SK-N-SH treated with all-trans-retinoic acid at 6 μM for 48 hours (cell line): Measurements from ENCODE around the gene EPB41.

Experiments used
- ATAC-seq: fragments of 200-7000 bp; cut with Tn5 transposase; 3 replicates; pipeline ENCODE4 v1.9.1; 2020; ENCODE audit warnings: mild to moderate bottlenecking, moderate library complexity
- ARNTL ChIP-seq: fragments of 450-650 bp; formaldehyde crosslinking; IDR thresholded peaks from 2 replicates; pipeline ENCODE4 v1.5.0; 2020; ENCODE audit warnings: low read depth, mild to moderate bottlenecking, moderate library complexity, borderline replicate concordance
- BACH2 ChIP-seq: fragments of 250-450 bp; sonication (Bioruptor Pico); IDR thresholded peaks from 2 replicates; pipeline ENCODE4 v1.9.0; 2021; ENCODE audit warnings: mild to moderate bottlenecking, borderline replicate concordance
- CREB5 ChIP-seq: fragments of 250-450 bp; sonication (Bioruptor Pico); IDR thresholded peaks from 2 replicates; pipeline ENCODE4 v1.5.1; 2020; ENCODE audit warnings: low read depth, mild to moderate bottlenecking, moderate library complexity
- CSDC2 ChIP-seq: fragments of 250-450 bp; sonication (Bioruptor Pico); IDR thresholded peaks from 2 replicates; pipeline ENCODE4 v1.5.0; 2020; ENCODE audit warnings: mild to moderate bottlenecking, moderate library complexity
- GLIS3 ChIP-seq: fragments of 250-450 bp; sonication (Bioruptor Pico); IDR thresholded peaks from 2 replicates; pipeline ENCODE4 v1.5.0; 2020; ENCODE audit warnings: mild to moderate bottlenecking, moderate library complexity
- ISL1 ChIP-seq: fragments of 250-450 bp; sonication (Bioruptor Pico); IDR thresholded peaks from 2 replicates; pipeline ENCODE4 v2.1.2; 2022; ENCODE audit warnings: mild to moderate bottlenecking, moderate library complexity
- PATZ1 ChIP-seq: fragments of 250-450 bp; sonication (Bioruptor Pico); IDR thresholded peaks from 2 replicates; pipeline ENCODE4 v1.8.0; 2020; ENCODE audit warnings: mild to moderate bottlenecking, moderate library complexity, borderline replicate concordance
- POU6F1 ChIP-seq: fragments of 250-450 bp; sonication (Bioruptor Pico); IDR thresholded peaks from 2 replicates; pipeline ENCODE4 v1.8.0; 2021; ENCODE audit warnings: low read depth, mild to moderate bottlenecking, moderate library complexity, borderline replicate concordance
- PPARA ChIP-seq: fragments of 250-450 bp; sonication (Bioruptor Pico); IDR thresholded peaks from 2 replicates; pipeline ENCODE4 v1.5.0; 2020; ENCODE audit warnings: mild to moderate bottlenecking, borderline replicate concordance
- RARB ChIP-seq: fragments of 250-450 bp; sonication (Bioruptor Pico); IDR thresholded peaks from 2 replicates; pipeline ENCODE4 v1.8.0; 2021; ENCODE audit warnings: mild to moderate bottlenecking, moderate library complexity
- SNAI2 ChIP-seq: fragments of 250-450 bp; sonication (Bioruptor Pico); IDR thresholded peaks from 2 replicates; pipeline ENCODE4 v1.5.0; 2020; ENCODE audit warnings: mild to moderate bottlenecking, moderate library complexity
- TCF4 ChIP-seq: fragments of 250-450 bp; sonication (Bioruptor Pico); IDR thresholded peaks from 2 replicates; pipeline ENCODE4 v1.8.0; 2021; ENCODE audit warnings: mild to moderate bottlenecking, moderate library complexity, borderline replicate concordance
- TOX ChIP-seq: fragments of 250-450 bp; sonication (Bioruptor Pico); IDR thresholded peaks from 2 replicates; pipeline ENCODE4 v1.8.0; 2021; ENCODE audit warnings: mild to moderate bottlenecking, moderate library complexity, borderline replicate concordance
- TSHZ2 ChIP-seq: fragments of 250-450 bp; sonication (Bioruptor Pico); IDR thresholded peaks from 2 replicates; pipeline ENCODE4 v1.5.0; 2020; ENCODE audit warnings: mild to moderate bottlenecking, moderate library complexity
- ZC3H10 ChIP-seq: fragments of 250-450 bp; sonication (Bioruptor Pico); IDR thresholded peaks from 2 replicates; pipeline ENCODE4 v1.5.1; 2021; ENCODE audit warnings: mild to moderate bottlenecking, moderate library complexity
- ZFP3 ChIP-seq: fragments of 250-450 bp; sonication (Bioruptor Pico); IDR thresholded peaks from 2 replicates; pipeline ENCODE4 v1.5.0; 2020; ENCODE audit warnings: mild to moderate bottlenecking, moderate library complexity
- ZFP30 ChIP-seq: fragments of 450-650 bp; formaldehyde crosslinking; IDR thresholded peaks from 2 replicates; pipeline ENCODE4 v1.5.0; 2022; ENCODE audit warnings: mild to moderate bottlenecking, moderate library complexity
- ZNF565 ChIP-seq: fragments of 450-650 bp; formaldehyde crosslinking; conservative IDR thresholded peaks from 2 replicates; pipeline ENCODE4 v1.5.0; 2020; ENCODE audit warnings: low read depth, mild to moderate bottlenecking, moderate library complexity
- ZNF70 ChIP-seq: fragments of 450-650 bp; formaldehyde crosslinking; IDR thresholded peaks from 2 replicates; pipeline ENCODE4 v1.5.0; 2020; ENCODE audit warnings: mild to moderate bottlenecking, moderate library complexity

The EPB41 gene

GRCh38 chr1:28933918-28934317 is 19.5 kb downstream of the EPB41 start:
- no peak for ATAC-seq
- TF ChIP-seq ISL1 (CRISPR knock-in tag) (no peak), TOX (CRISPR knock-in tag) (no peak), PATZ1 (no peak), PPARA (no peak), CSDC2 (CRISPR knock-in tag) (no peak), ZFP30 (no peak), ZFP3 (CRISPR knock-in tag) (no peak), CREB5 (CRISPR knock-in tag) (no peak), ZNF565 (CRISPR knock-in tag) (no peak), ARNTL (CRISPR knock-in tag) (no peak), POU6F1 (CRISPR knock-in tag) (no peak), GLIS3 (no peak)
- TF ChIP-seq, all 23 proteins: peak for 0

- TF ChIP-seq CREB5 (CRISPR knock-in tag): no peak
- no peak for TF ChIP-seq PPARA
- TF ChIP-seq ARNTL (CRISPR knock-in tag): no peak
- no peak for TF ChIP-seq RARB (CRISPR knock-in tag)
- no peak for ATAC-seq
These were observed 20.3 kb downstream of the EPB41 start for GRCh38 chr1:28934676-28935075.

GRCh38 chr1:28935293-28935692 is 20.9 kb downstream of the EPB41 start:
- TF ChIP-seq TCF4 (CRISPR knock-in tag) (no peak), CSDC2 (CRISPR knock-in tag) (no peak), ZNF70 (CRISPR knock-in tag) (no peak), BACH2 (no peak), ZFP3 (CRISPR knock-in tag) (no peak), ZC3H10 (CRISPR knock-in tag) (no peak), TOX (CRISPR knock-in tag) (no peak), PATZ1 (no peak), ZNF565 (CRISPR knock-in tag) (no peak)

GRCh38 chr1:28936094-28936493 is 21.7 kb downstream of the EPB41 start:
- TF ChIP-seq PATZ1: no peak
- no peak for TF ChIP-seq TSHZ2
- no peak for TF ChIP-seq SNAI2 (CRISPR knock-in tag)
- no peak for ATAC-seq

More at GRCh38 chr1:28935293-28935692, 20.9 kb downstream of the EPB41 start:
- no peak for ATAC-seq
